Mammary epithelial cell (primary cell): ENCODE data around the gene CHD1L.

ENCODE experiments used
- CTCF ChIP-seq, 2 donors: IDR thresholded peaks in 1 of 2; conservative IDR thresholded peaks in 1 of 2; 2 replicates each; pipeline ENCODE4 v1.5.1; 2011 to 2012; ENCODE audit warnings: inconsistent platforms in 2 of 2, low read length in 2 of 2, mild to moderate bottlenecking in 2 of 2, control low read depth in 1 of 2, low read depth in 1 of 2; ENCODE audit not compliant: insufficient read depth in 1 of 2; ENCODE audit errors: extremely low read depth in 1 of 2
- EZH2 ChIP-seq: IDR thresholded peaks from 2 replicates; pipeline ENCODE4 v1.6.1; 2012; ENCODE audit warnings: low read length, inconsistent platforms, borderline replicate concordance

GRCh38 chr1:147236448-147236847 is 6.0 kb upstream of the CHD1L start:
- TF ChIP-seq CTCF (conservative IDR thresholded peaks at IDR 0.05 in 1 of 2, IDR thresholded peaks at IDR 0.05 in 1 of 2; ENCODE audit: extremely low read depth in 1 of 2, insufficient read depth in 1 of 2, low read depth in 1 of 2, low read length in 2 of 2): no peak
- no peak for TF ChIP-seq EZH2
